Astrocyte of the hippocampus (primary cell): ENCODE data around the gene PROZ.
"Not testable (repeated sequence)": the region's sequence is repeated elsewhere in the genome, so short reads cannot be mapped to it uniquely, and the experiment has no call there.

Experiments used
- DNase-seq: peaks from one replicate; pipeline ENCODE4 v3.0.0; 2011; ENCODE audit warnings: low read depth, low spot score

Gene PROZ, protein sequence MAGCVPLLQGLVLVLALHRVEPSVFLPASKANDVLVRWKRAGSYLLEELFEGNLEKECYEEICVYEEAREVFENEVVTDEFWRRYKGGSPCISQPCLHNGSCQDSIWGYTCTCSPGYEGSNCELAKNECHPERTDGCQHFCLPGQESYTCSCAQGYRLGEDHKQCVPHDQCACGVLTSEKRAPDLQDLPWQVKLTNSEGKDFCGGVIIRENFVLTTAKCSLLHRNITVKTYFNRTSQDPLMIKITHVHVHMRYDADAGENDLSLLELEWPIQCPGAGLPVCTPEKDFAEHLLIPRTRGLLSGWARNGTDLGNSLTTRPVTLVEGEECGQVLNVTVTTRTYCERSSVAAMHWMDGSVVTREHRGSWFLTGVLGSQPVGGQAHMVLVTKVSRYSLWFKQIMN

DNA sequence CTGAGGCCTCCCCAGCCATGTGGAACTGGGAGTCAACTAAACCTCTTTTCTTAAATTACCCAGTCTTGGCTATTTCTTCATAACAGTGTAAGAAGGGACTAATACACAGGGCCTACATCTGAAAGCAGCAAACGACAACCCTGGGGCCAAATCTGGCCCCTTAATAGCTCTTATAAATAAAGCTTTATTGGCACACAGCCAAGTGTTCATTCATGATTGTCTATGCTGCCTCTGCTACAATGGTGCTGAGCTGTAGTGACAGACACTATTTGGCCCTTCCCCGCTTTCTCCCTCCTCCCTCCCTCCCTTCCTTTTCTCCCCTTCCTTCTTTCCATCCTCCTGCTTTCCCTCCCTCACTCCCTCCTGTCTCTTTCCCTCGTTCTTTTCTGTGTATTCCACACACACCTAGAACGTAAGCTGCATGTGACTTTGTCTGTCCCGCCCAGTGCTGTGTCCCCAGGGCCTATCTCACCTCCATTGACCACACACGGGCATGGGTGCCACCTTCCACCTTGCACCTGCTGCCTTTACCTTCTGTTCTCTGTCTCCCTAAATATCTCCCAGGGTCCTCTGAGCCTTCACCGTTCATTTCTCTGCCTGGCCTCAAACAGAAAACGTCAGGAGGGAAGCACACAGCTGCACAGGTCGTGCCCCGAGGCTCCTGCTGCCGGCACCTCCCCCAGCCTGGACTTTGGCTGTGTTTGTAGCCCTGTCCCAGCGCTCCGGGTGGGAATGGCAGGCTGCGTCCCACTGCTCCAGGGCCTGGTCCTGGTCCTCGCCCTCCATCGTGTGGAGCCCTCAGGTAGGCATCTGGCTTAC lies at the start of gene PROZ:
PROZ (plus strand) TSS at position 720 of the 819 bp plus-strand sequence; CDS start at position 733, 13 bp downstream.
- DNase-seq: no peak

DNA sequence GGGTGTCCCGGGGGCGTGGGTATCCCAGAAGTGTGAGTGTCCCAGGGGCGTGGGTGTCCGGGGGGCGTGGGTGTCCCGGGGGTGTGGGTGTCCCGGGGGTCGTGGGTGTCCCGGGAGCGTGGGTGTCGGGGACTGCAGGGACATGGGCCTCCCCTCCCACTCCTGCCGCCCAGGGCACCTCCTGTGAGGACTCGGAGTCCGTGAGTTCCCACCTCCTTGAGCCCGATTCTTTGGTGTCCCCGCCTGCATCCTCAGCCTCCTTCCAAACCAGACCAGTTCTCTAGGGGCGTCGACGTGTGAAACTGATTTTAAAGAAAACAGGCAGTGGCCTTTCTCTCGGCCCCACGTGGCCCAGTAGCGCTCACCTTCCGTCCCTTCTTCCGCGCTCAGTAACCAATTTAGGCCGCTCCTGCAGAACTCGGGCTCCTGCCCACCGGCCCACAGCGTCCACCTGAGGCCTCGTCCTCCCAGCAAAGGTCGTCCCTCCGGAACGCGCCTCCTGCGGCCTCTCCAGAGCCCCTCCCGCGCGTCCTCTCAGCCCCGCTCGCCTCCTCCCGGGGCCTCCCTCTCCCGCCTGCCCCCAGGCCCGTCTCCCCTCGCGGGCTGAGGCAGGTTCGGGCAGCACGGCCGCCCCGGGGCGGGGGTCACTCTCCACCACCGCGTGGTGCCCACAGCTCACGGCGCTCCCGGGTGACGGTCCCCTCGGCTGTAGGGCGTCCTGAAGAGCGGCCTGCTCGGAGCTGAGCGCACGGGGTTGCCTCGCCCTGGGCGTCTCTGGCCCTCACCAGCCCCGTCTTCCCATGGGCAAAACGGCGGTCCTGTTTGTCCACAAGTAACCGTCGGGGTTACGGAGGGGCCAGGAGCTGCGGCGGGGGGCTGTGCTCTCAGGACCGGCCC lies 49.0 kb upstream of the PROZ start:
- no peak for DNase-seq

DNA sequence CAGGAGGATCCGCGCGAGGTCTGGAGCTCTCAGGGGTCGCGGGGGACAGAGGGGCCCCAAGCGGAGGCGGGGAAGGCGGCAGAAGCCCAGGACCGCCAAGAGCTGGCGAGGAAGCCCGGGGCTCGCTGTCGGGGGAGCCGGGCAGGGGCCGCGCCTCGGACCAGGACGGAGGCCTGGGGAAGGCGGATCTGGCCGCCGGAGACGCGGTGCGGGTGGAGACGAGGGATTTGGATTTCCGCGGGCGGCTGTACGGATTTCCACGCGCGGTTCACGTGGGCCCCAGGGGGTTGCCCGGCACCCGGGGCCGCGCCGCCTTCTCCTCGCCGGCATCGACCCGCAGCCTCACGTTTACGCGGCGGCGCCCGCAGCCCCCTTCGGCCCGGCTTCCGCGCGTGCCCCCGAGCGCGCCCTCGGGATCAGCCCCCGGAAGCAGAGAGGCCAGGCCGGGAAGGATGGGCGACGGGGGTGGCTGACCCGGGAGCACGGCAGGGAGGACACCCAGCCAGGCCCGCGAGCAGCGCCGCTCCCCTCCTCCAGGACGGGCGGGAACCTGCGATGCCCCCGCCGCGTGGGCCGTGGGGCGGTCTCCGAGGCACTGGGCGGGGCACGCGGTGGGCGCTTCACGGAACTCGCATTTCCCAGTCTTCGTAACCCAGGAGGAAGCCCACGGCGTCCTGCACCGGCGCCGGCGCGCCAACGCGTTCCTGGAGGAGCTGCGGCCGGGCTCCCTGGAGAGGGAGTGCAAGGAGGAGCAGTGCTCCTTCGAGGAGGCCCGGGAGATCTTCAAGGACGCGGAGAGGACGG lies 48.2 kb upstream of the PROZ start:
- DNase-seq: peak; percentile 41

DNA sequence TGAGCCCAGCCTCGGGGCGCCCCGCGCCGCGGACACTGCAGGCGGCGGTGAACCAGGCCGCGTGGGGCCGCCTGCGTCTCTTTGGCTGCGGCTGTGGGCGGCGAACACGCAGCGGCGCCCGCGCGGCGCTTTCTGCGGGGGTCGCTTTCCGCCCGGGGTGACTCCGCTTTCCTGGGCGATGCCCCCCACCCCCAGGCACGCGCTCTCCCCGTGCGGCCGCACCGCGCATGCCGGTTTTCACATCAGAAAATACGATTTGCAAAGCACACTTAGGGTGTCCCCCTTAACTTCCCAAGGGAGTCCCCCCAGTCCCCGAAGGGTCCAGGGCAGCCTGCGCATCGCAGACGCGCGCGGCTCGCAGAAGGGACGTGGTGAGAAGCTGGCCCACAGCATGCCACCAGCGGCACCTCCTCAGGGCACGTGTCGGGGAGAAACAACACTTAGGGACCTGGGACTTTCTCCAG lies 47.6 kb upstream of the PROZ start:
- DNase-seq: no peak

DNA sequence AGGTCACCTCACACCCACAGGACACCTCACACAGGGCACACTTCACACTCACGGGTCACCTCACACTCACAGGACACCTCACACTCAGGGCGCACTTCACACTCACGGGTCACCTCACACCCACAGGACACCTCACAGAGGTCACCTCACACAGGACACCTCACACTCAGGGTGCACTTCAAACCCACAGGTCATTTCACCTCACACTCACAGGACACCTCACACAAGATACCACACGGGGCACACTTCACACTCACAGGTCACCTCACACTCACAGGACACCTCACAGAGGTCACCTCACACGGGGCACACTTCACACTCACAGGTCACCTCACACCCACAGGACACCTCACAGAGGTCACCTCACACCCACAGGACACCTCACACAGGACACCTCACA lies 46.6 kb upstream of the PROZ start:
- DNase-seq: not testable (repeated sequence)

DNA sequence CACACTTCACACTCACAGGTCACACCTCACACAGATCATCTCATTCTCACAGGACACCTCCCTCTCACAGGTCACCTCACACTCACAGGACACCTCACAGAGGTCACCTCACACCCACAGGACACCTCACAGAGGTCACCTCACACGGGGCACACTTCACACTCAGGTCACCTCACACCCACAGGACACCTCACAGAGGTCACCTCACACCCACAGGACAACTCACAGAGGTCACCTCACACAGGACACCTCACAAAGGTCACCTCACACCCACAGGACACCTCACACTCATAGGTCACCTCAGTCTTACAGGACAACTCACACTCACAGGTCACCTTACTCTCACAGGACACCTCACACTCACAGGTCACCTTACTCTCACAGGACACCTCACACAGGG lies 46.0 kb upstream of the PROZ start:
- DNase-seq: not testable (repeated sequence)

DNA sequence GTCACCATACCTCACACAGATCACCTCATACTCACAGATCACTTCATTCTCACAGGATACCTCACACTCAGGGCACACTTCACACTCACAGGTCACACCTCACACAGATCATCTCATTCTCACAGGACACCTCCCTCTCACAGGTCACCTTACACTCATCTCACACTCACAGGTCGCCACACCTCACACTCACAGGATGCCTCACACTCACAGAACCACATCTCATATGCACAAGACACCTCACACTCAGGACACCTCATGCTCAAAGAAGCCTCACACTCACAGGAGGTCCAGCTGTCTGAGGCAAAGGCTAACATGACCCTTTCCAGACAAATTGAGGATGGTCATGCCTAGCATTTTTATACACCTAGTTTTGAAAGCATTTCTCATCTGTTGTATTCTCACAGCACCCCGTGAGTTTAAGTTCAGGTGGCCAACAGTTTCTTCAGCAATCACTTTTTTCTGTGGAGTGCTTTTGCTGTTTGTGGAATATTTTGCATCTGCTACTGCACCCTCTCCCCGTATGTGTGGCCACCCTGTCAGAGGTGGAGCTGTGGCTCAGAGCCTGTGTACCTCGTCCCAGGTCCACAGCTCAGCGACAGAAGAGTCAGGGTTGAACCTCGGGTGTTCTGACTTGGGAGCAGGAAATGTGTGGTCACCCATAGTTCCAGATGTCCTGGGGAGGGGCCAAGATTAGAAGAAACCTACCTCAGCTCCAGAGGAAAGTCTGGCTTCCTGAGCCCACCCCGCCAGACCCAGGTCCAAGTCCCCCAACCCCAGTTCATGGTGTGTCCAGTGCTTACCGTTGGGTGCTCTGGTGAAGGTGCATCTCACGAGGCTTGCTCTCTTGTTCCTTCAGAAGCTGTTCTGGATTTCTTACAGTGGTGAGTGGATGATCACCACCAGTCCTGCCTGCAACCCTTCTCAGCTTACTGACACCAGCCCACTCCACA lies 45.3 kb upstream of the PROZ start:
- no peak for DNase-seq

DNA sequence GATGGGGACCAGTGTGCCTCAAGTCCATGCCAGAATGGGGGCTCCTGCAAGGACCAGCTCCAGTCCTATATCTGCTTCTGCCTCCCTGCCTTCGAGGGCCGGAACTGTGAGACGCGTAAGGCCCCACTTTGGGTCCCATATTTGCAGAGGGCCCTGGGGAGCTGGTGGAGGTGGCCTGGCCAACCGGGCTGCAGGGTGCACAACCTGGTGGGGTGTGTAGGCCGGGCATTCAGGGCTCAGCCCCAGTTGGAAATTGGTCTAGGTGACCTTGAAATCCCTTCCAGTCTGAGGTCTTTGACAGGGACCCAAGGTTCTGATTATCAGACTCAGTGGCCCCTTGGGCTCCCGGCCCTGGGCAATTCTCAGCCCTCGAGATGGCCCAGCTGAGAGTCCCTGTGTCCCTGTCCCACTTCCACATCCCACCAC lies 44.6 kb upstream of the PROZ start:
- no peak for DNase-seq

DNA sequence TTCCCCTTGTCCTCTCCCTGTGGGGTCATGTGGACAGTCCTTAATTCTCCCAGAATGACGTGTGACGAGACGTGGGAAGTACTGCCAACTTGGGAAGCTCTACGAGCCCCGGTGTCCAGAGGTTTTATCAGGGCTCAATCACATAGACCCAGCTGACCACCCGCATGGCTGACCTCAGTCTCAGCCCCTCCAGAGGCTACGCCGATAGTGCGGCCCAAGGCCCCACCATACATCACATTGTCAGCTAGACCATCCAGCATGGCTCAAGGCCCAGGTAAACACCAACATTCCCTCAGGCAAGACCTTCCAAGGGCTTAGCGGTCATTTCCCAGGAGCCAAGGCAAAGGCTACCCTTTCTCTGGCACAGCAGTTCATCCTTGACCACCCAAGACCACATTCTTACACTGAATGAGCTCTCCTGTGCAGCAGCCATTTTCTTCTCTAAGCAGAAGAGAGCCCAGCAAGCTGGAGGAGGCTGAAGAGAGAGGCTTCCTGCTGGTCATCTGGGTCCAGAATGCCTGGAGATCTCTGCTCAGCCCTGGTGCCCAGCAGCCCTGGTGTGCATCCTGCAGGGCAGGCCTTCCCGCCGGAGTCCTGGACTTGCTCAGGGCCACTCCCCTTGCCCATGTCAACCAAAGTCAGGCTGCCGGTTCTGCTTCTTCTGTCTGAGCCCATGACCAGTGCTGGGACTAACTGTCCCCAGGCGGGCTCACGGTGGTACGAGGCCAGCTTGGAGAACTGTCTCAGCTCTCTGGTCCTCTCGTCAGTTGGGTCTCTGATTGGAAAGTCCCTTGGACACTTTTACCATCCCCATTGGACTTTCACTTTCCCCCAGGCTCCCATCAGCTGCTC lies 43.7 kb upstream of the PROZ start:
- DNase-seq: no peak

DNA sequence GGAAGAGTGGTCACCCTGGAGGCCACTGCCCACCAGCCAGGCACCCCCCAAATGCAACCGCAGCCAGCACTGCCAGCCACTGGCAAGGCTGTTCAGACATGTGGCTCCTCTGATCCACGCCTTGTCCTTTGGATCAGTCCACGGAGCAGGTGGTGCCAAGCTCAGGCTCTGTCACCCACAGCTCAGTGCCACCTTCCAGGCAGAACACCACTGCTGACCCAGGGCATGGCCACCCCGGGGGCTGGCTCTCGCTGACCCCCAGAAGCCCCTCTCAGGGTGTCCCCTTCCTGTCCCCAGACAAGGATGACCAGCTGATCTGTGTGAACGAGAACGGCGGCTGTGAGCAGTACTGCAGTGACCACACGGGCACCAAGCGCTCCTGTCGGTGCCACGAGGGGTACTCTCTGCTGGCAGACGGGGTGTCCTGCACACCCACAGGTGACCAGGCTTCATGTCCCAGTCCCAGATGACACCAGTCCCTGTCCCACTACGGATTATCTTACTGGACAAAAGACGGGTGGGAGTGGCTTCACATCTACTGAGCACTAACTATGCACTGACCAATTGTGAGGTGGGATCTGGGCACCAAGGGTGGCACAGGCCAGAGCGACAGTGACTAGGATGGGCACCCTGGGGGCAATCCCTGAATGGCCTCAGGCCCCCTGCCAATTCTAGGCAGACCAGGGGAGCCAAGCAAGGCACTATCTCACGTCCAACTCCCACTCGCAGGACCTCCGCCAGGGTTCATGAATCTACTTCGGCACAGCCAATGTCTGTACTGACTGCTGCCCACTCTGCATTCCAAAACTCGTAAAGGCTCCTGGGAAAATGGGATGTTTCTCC lies 42.9 kb upstream of the PROZ start:
- no peak for DNase-seq

DNA sequence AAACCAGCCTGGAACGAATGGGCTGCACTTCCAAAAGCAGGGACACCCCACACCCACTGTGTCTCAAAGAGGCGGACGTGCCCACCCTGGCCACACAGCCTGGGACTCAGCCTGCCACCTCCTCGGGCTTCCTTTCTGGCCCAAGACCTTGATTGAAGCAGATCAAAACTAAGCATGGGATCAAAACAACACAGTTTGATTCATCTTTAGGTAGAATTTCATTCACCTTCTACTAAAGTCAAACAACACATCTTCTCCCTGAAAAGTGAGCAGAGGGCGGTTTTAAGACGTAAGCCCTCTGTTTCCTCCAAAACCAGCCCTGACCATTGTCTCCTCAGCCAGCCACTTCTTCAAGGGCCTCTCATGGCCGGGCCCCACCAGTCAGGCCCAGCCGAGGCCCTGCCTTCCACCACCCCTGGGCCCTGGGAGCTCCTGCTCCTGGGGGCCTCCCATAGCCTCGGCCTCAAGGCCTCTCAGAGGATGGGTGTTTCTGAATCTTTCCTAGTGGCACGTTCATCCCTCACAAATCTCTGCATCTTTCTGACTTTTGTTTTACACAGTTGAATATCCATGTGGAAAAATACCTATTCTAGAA lies 42.1 kb upstream of the PROZ start:
- DNase-seq: no peak

DNA sequence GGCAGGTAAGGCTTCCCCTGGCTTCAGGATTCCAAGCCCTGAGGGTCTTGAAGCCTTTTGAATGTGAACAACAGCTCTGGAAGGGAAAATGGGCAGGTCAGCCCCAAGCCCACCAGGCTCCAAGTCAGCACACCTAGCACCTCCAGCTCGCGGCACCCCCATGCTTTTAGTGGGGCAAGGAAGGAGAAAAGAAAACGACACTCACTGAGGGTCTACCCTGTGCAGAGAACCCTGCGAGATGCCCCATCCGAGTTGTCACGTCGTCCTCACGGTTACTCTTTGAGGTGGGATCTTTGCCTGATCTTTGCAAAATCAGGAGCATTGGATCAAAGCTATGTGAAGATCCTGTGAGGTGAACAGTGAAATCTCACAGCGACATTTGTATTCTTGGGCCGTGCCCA lies 41.6 kb upstream of the PROZ start:
- DNase-seq: no peak

DNA sequence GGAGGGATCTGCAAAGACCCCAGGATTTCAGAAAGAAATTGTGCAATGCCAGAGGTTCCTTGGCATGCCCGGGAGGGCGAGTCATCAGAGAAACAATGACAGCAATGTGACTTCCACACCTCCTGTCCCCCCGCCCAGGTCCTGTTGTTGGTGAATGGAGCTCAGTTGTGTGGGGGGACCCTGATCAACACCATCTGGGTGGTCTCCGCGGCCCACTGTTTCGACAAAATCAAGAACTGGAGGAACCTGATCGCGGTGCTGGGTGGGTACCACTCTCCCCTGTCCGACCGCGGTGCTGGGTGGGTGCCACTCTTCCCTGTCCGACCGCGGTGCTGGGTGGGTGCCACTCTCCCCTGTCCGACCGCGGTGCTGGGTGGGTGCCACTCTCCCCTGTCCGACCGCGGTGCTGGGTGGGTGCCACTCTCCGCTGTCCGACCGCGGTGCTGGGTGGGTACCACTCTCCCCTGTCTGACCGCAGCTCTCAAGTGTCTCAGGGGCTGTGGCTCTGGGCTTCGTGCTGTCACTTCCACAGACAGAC lies 41.0 kb upstream of the PROZ start:
- DNase-seq: peak; percentile 33

DNA sequence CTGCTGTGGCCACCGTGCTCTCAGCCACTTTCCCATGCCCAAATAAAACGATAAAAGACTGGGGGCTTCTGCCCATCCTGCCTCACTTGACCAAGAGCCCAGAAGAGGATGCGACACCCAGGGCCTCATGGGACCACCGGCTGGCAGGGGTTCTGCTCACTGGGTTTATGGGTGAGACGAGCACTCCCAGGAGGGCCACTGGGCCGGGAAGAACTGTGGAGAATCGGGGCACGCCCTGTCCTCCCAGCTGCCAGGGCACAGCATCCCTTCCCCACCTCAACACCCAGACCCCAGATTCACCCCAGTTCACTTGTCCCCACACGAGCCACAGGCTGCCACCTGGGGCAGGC lies 40.6 kb upstream of the PROZ start:
- no peak for DNase-seq

DNA sequence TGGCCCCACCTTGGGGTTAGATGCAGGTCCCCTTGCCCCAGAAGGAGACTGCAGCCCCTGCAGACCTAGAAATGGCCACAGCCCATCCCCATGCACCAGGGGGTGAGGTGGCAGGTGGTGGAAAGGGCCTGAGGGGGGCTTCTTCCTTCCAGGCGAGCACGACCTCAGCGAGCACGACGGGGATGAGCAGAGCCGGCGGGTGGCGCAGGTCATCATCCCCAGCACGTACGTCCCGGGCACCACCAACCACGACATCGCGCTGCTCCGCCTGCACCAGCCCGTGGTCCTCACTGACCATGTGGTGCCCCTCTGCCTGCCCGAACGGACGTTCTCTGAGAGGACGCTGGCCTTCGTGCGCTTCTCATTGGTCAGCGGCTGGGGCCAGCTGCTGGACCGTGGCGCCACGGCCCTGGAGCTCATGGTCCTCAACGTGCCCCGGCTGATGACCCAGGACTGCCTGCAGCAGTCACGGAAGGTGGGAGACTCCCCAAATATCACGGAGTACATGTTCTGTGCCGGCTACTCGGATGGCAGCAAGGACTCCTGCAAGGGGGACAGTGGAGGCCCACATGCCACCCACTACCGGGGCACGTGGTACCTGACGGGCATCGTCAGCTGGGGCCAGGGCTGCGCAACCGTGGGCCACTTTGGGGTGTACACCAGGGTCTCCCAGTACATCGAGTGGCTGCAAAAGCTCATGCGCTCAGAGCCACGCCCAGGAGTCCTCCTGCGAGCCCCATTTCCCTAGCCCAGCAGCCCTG lies 40.0 kb upstream of the PROZ start:
- DNase-seq: no peak

DNA sequence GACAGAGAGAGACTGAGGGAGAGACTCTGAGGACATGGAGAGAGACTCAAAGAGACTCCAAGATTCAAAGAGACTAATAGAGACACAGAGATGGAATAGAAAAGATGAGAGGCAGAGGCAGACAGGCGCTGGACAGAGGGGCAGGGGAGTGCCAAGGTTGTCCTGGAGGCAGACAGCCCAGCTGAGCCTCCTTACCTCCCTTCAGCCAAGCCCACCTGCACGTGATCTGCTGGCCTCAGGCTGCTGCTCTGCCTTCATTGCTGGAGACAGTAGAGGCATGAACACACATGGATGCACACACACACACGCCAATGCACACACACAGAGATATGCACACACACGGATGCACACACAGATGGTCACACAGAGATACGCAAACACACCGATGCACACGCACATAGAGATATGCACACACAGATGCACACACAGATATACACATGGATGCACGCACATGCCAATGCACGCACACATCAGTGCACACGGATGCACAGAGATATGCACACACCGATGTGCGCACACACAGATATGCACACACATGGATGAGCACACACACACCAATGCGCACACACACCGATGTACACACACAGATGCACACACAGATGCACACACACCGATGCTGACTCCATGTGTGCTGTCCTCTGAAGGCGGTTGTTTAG lies 39.2 kb upstream of the PROZ start:
- no peak for DNase-seq
